ENCODE measurements around the gene MRPS14.
"Not testable (repeated sequence)": the region's sequence is repeated elsewhere in the genome, so short reads cannot be mapped to it uniquely, and the experiment has no call there.

The MRPS14 gene

GRCh38 chr1:175033953-175034352, 10.7 kb upstream of the MRPS14 start:
- FAIRE-seq = no peak
- DNase-seq (ENCODE audit: extremely low spot score, insufficient read length, low read depth) = no peak

GRCh38 chr1:175024773-175025172, 1.5 kb upstream of the MRPS14 start:
- DNase-seq (ENCODE audit: extremely low spot score, insufficient read length, low read depth) (no peak), FAIRE-seq (no peak)

GRCh38 chr1:175023922-175024242, 657 bp upstream of the MRPS14 start:
- peak; percentile 18 for FAIRE-seq
- not testable (repeated sequence) for DNase-seq (ENCODE audit: extremely low spot score, insufficient read length, low read depth)

- DNase-seq (ENCODE audit: extremely low spot score, insufficient read length, low read depth) (no peak), FAIRE-seq (no peak)
Observed at GRCh38 chr1:175019524-175019923, 3.7 kb downstream of the MRPS14 start.

GRCh38 chr1:175015243-175015642, 8.0 kb downstream of the MRPS14 start:
- no peak for DNase-seq (ENCODE audit: extremely low spot score, insufficient read length, low read depth)
- FAIRE-seq = no peak

GRCh38 chr1:175013445-175013844, 9.8 kb downstream of the MRPS14 start:
- no peak for FAIRE-seq
- DNase-seq (ENCODE audit: extremely low spot score, insufficient read length, low read depth) = no peak

- FAIRE-seq = no peak
- no peak for DNase-seq (ENCODE audit: extremely low spot score, insufficient read length, low read depth)
Observed at GRCh38 chr1:175009532-175009931, 13.7 kb downstream of the MRPS14 start.

- no peak for DNase-seq (ENCODE audit: extremely low spot score, insufficient read length, low read depth)
- no peak for FAIRE-seq
Observed at GRCh38 chr1:175005085-175005783, 18.0 kb downstream of the MRPS14 start.

- no peak for FAIRE-seq
- no peak for DNase-seq (ENCODE audit: extremely low spot score, insufficient read length, low read depth)
Observed at GRCh38 chr1:175003521-175003920, 19.7 kb downstream of the MRPS14 start.

- FAIRE-seq (no peak), DNase-seq (ENCODE audit: extremely low spot score, insufficient read length, low read depth) (no peak)
Observed at GRCh38 chr1:175002910-175003517, 20.2 kb downstream of the MRPS14 start.

- DNase-seq (ENCODE audit: extremely low spot score, insufficient read length, low read depth) = no peak
- peak; percentile 65 for FAIRE-seq
Observed at GRCh38 chr1:175000697-175001187, 22.5 kb downstream of the MRPS14 start.

GRCh38 chr1:174999936-175000696, 23.1 kb downstream of the MRPS14 start, which contains the start of gene CACYBP:
Gene CACYBP (plus strand): TSS chr1:174999947. CDS start chr1:175000181, 234 bp downstream.
- no peak for DNase-seq (ENCODE audit: extremely low spot score, insufficient read length, low read depth)
- peak; percentile 44 for FAIRE-seq

GRCh38 chr1:174999216-174999935, 23.8 kb downstream of the MRPS14 start:
- FAIRE-seq = peak; percentile 98
- DNase-seq (ENCODE audit: extremely low spot score, insufficient read length, low read depth) = peak; percentile 86

- DNase-seq (ENCODE audit: extremely low spot score, insufficient read length, low read depth) = no peak
- FAIRE-seq = peak; percentile 71
Observed at GRCh38 chr1:174998569-174999215, 24.5 kb downstream of the MRPS14 start.

- FAIRE-seq (no peak), DNase-seq (ENCODE audit: extremely low spot score, insufficient read length, low read depth) (no peak)
Observed at GRCh38 chr1:174997041-174997440, 26.2 kb downstream of the MRPS14 start.

- DNase-seq (ENCODE audit: extremely low spot score, insufficient read length, low read depth) = no peak
- FAIRE-seq = no peak
Observed at GRCh38 chr1:174996476-174996875, 26.7 kb downstream of the MRPS14 start.

- no peak for FAIRE-seq
- no peak for DNase-seq (ENCODE audit: extremely low spot score, insufficient read length, low read depth)
Observed at GRCh38 chr1:174995916-174996315, 27.3 kb downstream of the MRPS14 start.

GRCh38 chr1:174995121-174995520, 28.1 kb downstream of the MRPS14 start:
- DNase-seq (ENCODE audit: extremely low spot score, insufficient read length, low read depth) = no peak
- FAIRE-seq = no peak

GRCh38 chr1:174991473-174991872, 31.8 kb downstream of the MRPS14 start:
- DNase-seq (ENCODE audit: extremely low spot score, insufficient read length, low read depth) (no peak), FAIRE-seq (no peak)

Measured in GM18507 (cell line).